DMS53 treated with DMSO at 0.1 percent for 48 hours (cell line): ENCODE measurements around the gene TRIOBP.

Experiments used
- DNase-seq: peaks from one replicate; lab custom pipeline; 2025; ENCODE audit not compliant: unreplicated experiment; lab: John Stamatoyannopoulos, UW

TRIOBP gene

DNA sequence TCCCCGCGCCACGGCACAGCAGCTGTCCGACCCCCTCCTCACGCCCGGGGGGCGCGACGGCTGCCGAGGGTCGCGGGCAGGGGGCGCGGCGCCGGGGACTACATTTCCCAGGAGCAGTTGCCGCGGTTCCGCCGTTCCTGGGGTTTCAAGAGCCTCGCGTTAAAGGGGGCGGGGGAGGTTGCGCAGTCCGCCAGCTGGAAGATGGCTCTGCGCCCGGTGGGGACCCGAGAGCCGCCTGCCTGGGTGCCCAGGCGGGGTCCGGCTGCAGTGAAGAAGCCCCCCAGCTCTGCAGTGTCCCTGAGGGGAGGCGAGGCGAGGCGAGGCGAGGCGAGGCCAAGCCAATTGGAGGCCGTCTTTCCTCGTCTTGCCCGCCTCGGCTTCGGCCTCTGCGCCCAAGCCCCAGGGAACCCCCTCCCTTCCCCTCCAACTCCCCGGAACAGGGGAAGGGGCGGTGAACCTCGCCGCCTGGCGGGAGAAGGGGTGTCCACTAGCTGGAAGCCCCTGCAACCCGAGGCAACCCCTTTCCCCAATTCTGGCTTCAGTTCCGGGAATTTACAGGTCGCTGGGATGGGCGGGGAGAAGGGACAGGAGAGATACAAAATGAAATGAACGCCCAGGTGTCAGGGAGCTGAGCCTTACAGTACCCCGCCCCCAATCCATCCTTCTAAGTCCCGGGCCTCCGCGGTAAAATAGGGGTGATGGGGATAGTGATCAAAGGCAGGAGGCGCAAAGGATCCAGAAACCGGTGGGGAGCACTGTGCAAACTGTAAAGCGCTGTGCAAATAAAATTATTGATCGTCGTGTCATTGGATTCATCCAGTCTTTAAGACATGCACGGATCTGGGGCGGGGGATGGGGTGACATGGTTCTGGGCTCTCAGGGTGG, 105.7 kb downstream of the TRIOBP start:
- peak; percentile 20 for DNase-seq

DNA sequence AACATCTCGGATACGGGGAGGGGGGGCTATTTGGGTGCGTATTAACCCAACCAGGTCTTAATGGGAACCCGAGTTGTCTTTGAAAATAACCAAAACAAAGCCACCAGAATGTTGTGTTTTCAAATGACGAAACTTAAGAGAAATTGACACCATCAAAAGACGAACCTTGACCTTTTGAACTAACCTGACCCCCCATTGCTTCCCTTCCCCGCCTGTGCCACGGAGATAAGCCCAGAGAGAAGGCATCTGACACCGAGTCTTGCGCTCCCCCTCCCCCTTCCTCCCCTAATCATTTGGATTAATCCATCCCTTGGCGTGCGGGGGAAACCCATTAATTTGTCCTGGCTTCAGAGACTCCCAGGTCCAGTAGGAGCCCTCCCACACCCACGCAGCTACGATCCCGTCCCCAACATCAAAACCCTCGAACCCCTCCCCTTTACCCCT, 106.4 kb downstream of the TRIOBP start:
- DNase-seq, result no peak

GRCh38 chr22:37803639-37804351, 106.9 kb downstream of the TRIOBP start:
- no peak for DNase-seq

- no peak for DNase-seq
Observed at GRCh38 chr22:37804352-37804880, 107.6 kb downstream of the TRIOBP start.

- no peak for DNase-seq
Observed at GRCh38 chr22:37804881-37805809, 108.3 kb downstream of the TRIOBP start.

GRCh38 chr22:37805810-37806277, 109.0 kb downstream of the TRIOBP start:
- DNase-seq, result no peak

DNA sequence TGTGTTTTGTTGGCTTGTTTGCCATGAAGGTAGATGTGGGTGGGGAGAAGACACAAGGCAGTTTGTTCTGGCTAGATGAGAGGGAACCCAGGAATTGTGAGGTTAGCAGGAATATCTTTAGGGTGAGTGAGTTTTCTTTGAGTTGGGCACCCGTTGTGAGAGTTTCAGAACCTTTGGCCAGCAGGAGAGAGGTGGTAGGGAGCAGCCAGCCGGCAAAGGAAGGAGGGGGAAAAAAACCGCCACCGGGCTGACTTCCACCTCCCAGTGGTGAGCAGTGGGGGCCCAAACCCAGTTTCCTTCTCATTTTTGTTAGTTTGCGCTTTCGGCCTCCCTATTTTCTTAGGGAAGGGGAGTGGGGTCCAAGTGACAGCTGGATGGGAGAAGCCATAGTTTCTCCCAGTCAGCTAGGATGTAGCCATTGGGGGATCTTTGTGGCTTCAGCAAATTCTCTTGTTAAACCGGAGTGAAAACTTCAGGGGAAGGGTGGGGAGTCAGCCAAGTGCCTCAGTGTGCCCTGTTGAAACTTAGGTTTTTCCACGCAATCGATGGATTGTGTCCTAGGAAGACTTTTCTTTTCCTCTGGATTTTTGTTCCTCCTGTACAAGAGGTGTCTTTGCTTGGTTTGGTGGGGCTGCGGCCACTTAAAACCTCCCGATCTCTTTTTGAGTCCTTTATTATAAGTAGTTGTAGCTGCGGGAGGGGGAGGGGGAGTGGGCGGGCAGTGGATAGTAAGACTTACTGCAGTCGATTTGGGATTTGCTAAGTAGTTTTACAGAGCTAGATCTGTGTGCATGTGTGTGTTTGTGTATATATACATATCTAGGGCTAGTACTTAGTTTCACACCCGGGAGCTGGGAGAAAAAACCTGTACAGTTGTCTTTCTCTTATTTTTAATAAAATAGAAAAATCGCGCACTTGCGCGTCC, 109.8 kb downstream of the TRIOBP start:
- DNase-seq, result no peak

DNA sequence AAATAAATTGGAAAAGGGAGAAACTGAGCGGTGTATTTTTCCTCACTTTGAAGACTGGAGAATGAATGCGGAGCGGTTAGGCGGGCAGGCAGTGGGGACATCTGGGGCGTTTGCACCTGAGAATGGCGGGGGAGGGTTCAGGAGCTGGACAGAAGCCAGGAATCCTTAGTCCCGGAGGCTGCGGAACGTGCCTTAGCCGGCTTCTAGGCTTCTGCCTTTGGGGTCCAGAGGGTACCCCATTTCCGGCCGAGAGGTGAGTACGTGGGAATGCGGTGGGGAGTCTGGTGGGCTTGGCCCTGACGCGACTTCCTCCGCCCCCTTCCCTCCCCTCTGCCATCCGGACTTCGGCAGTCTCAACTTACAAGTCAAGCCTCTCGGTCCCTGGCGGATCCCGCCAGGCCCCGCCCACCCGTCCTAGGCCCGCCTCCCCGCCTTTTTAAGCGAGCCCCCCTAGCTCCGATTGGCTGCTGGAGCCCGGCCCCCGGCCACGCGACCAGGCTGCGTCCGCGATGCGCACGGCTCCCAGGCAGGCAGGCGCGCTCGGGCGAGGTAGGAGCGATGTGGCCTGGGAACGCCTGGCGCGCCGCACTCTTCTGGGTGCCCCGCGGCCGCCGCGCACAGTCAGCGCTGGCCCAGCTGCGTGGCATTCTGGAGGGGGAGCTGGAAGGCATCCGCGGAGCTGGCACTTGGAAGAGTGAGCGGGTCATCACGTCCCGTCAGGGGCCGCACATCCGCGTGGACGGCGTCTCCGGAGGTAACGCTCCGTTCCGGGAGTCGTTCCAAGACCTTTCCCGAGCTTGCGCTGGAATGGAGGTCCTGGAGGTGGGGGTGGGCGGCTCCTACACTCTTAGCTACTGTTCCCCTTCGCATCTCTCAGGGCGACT, 110.8 kb downstream of the TRIOBP start, which contains the start of gene GCAT:
Gene GCAT (plus strand): TSS at position 525 of the 884 bp plus-strand sequence. CDS start 34 bp downstream, at position 559.
- peak; percentile 49 for DNase-seq

GRCh38 chr22:37808294-37808657, 111.4 kb downstream of the TRIOBP start:
- DNase-seq, result no peak

- DNase-seq, result no peak
Observed at GRCh38 chr22:37809672-37810333, 113.0 kb downstream of the TRIOBP start.

DNA sequence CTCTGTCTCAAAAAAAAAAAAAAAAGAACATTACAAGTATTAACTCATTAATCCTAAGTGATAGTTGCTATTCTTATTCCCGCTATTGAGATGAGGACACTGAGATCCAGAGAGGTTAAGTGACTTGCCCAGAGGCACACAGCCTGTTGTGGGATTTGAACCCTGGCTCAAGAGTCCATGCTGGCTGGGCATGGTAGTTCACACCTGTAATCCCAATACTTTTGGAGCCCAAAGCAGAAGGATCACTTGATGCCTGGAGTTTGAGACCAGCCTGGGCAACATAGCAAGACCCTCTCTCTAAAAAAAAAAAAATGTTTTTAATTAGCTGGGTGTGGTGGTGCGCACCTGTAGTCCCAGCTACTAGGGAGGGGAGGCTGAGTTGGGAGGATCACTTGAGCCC, 115.0 kb downstream of the TRIOBP start:
- no peak for DNase-seq

DNA sequence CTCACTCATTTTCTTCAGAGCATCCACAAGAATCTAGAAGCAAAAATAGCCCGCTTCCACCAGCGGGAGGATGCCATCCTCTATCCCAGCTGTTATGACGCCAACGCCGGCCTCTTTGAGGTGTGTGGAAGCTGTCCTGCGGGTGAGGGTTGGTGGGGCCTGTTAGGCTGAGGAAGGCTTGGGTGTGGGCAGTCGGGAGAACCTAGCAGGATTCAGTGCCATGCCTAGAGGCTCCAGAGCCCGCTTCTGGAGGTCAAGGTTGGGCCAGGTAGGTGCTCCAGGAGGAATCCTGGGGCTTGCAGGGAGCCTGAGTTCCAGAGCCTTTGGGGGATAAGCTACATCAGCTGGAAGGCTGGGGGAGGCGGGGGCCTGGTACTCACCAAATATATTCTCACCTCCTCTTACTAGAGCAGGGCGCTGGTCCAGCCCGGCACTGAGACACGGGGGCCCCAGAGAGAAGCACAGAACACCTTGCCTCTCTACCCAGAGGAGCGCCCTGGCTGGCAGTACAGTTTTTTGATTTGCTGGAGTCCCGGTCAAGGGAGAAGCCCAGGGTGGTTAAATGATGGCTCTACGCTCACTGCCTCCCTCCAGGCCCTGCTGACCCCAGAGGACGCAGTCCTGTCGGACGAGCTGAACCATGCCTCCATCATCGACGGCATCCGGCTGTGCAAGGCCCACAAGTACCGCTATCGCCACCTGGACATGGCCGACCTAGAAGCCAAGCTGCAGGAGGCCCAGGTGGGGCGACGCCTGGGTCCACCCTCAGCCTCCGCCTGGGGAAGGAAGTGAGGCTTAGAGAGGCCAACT, 116.2 kb downstream of the TRIOBP start:
- DNase-seq, result no peak

GRCh38 chr22:37815593-37815992, 118.7 kb downstream of the TRIOBP start:
- no peak for DNase-seq

DNA sequence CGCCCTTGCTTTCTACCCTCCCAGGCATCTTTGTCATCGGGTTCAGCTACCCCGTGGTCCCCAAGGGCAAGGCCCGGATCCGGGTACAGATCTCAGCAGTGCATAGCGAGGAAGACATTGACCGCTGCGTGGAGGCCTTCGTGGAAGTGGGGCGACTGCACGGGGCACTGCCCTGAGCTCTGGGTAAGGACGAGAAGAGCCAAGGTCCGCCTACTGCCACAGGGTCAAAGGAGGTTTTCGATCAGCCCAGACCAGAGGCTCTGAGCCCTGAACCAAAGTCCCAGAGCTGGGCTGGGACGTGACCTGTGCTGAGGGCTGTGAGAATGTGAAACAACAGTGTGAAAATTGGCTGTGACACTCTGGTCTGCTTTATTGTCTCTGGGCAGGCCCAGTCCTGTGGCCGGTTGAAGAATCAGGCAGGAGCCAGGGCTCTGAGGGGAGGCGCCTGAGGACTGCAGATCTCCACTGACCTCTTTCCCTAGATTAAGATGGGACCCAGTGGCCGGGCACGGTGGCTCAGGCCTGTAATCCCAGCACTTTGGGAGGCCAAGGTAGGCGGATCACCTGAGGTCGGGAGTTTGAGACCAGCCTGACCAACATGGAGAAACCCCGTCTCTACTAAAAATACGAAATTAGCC, 119.8 kb downstream of the TRIOBP start:
- no peak for DNase-seq

DNA sequence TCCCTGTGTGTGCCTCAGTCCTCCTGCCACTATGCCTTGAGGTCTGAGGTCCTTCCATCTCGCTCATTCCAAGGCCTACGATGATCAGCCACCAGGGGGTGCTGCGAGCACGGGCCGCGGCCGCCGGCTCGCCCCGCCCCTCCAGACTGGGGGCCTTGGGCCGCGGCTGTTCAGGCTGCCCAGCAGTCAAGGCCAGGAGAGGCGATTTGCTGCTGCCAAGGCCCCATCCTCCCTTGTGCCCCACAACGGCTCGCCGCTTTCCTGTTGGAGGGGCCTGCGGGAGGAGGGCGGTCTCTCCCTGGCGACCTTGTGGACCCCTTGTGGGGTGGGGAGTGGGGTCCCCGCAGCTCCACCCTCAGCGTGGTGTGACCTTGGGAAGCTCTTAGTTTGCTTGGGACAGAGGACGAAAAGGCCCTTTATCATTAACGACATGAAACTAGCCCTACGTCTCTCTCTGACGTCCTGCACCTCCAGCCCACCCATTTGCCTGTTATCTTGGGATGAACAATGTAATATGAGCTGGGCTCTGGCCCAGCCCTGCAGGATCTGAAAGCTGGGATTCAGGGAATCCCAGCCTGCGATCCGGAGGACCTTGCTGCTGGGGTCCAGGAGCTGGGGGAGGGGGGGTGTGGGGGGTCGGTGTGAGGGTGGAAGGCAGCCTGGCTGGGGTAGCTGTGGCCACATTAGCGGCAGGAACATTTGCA, 121.0 kb downstream of the TRIOBP start:
- no peak for DNase-seq

- DNase-seq, result no peak
Observed at GRCh38 chr22:37818409-37819104, 121.7 kb downstream of the TRIOBP start.
